Panc1 (cell line): ENCODE results near the gene MAP2. TPM values are rescaled to one million over a fixed set of nuclear protein-coding genes. Genes with fewer than 3 reads are reported as not detected.

Experiments used
- ATAC-seq: fragments of 200-7000 bp; cut with Tn5 transposase; 2 replicates; pipeline ENCODE4 v1.9.1; 2020; ENCODE audit warnings: mild to moderate bottlenecking, moderate library complexity
- BruUV-seq: library from RNA; stranded (reverse); fragments of 400-500 nt; replicated peaks from 2 replicates; lab custom pipeline; 2021; lab: Mats Ljungman, UMichigan
- CTCF ChIA-PET: fragments of 300-600 bp; sonication (Branson Sonifier 250); formaldehyde crosslinking; loops from one replicate; lab custom pipeline; 2022; ENCODE audit warnings: antibody characterized with exemption; lab: Charles Lee
- POLR2A ChIA-PET: fragments of 300-600 bp; sonication (Branson Sonifier 250); formaldehyde crosslinking; loops from one replicate; lab custom pipeline; 2022; ENCODE audit warnings: antibody characterized with exemption; lab: Charles Lee
- DNase-seq: peaks from one replicate; pipeline ENCODE4 v3.0.0-alpha.2; 2010; ENCODE audit warnings: low read depth, low spot score
- H3K27ac ChIP-seq: 2 replicates; pipeline ENCODE4 v1.5.1; 2011; ENCODE audit warnings: mild to moderate bottlenecking, low read length, inconsistent platforms
- H3K27me3 ChIP-seq: fragments of 200-500 bp; sonication (Bioruptor generic); 2 replicates; pipeline ENCODE4 v1.6.0; 2014; ENCODE audit warnings: low read length, inconsistent platforms; ENCODE audit not compliant: control insufficient read depth, insufficient read depth
- H3K36me3 ChIP-seq: fragments of 200-500 bp; sonication (Bioruptor generic); 2 replicates; pipeline ENCODE4 v1.5.1; 2014; ENCODE audit warnings: inconsistent platforms, mild to moderate bottlenecking, low read length, moderate library complexity; ENCODE audit not compliant: control insufficient read depth, insufficient read depth
- H3K4me1 ChIP-seq: 2 replicates; pipeline ENCODE4 v1.5.1; 2011; ENCODE audit warnings: inconsistent platforms, mild to moderate bottlenecking, low read length, moderate library complexity; ENCODE audit not compliant: control insufficient read depth, insufficient read depth
- H3K4me3 ChIP-seq, 2 experiments: 2 replicates each; pipeline ENCODE4 v1.5.1; 2011 to 2012; ENCODE audit warnings: low read depth in 2 of 2, low read length in 2 of 2, mild to moderate bottlenecking in 2 of 2, inconsistent platforms in 1 of 2, moderate library complexity in 1 of 2
- H3K9me3 ChIP-seq: fragments of 200-500 bp; sonication (Bioruptor generic); 2 replicates; pipeline ENCODE4 v1.5.1; 2014; ENCODE audit warnings: low read depth, mild to moderate bottlenecking, inconsistent platforms, low read length, moderate library complexity; ENCODE audit not compliant: control insufficient read depth, insufficient read depth
- CTCF ChIP-seq: fragments of 450-650 bp; IDR thresholded peaks from 2 replicates; pipeline ENCODE4 v1.5.1; 2017; ENCODE audit warnings: mild to moderate bottlenecking
- POLR2AphosphoS5 ChIP-seq: IDR thresholded peaks from 2 replicates; pipeline ENCODE4 v1.6.1; 2012; ENCODE audit warnings: mild to moderate bottlenecking, low read depth, low read length, moderate library complexity
- REST ChIP-seq, 2 experiments: IDR thresholded peaks; 2 replicates each; pipeline ENCODE4 v1.6.1; 2011 to 2012; ENCODE audit warnings: low read depth in 2 of 2, control low read depth in 1 of 2, low read length in 1 of 2, mild to moderate bottlenecking in 1 of 2, moderate library complexity in 1 of 2; ENCODE audit not compliant: insufficient read depth in 1 of 2
- SIN3A ChIP-seq: IDR thresholded peaks from 2 replicates; pipeline ENCODE4 v1.6.1; 2012; ENCODE audit warnings: low read depth, mild to moderate bottlenecking, low read length, moderate library complexity, borderline replicate concordance; ENCODE audit not compliant: insufficient read depth
- TCF7L2 ChIP-seq: IDR thresholded peaks from 2 replicates; pipeline ENCODE4 v1.6.1; 2011; ENCODE audit warnings: mild to moderate bottlenecking, low read depth, low read length, inconsistent platforms
- in situ Hi-C: cut with HindIII; loops from 2 replicates; pipeline ENCODE4 v1.10.0; 2016; ENCODE audit warnings: low sequenced_read_pairs, low pct_unique_long_range_greater_than_20kb
- intact Hi-C: fragments of 100-400 bp; cut with micrococcal nuclease; formaldehyde crosslinking; loops from one replicate; pipeline ENCODE4 v1.10.0; 2022; ENCODE audit not compliant: unreplicated experiment
- total RNA-seq: library from RNA; stranded (reverse); gene quantifications from one replicate; pipeline ENCODE4 v1.2.1, GENCODE V29; 2021; ENCODE audit not compliant: unreplicated experiment

MAP2 gene
- total RNA-seq, 1 experiment from 2014 or later = 44.9 TPM

GRCh38 chr2:209556354-209556961 lies 132.6 kb downstream of the MAP2 start:
- H3K4me3 ChIP-seq = no peak overlapping the region
- in situ Hi-C loops = no loop called here
- CTCF ChIA-PET = interaction anchor here (0.6 to 0.8 kb wide), 2 partner anchors 121 to 131 kb away, joined by 3 to 8 read pairs; no protein-coding TSS in a partner anchor
- no peaks in the 10 kb centered on the region for H3K36me3 ChIP-seq
- no peaks in the 10 kb centered on the region for H3K9me3 ChIP-seq
- intact Hi-C loops = loop anchor here (1.0 to 5.0 kb wide), 2 partner anchors 131 to 224 kb away; no protein-coding TSS in a partner anchor
- POLR2A ChIA-PET = interaction anchor here (0.7 kb wide), 1 partner anchor 1161 kb away, joined by 3 read pairs; no protein-coding TSS in a partner anchor
- DNase-seq (peak; percentile 18), ATAC-seq (peak; percentile 89)
- no peaks in the 10 kb centered on the region for H3K27me3 ChIP-seq
- no peaks in the 10 kb centered on the region for H3K4me1 ChIP-seq
- H3K27ac ChIP-seq = no peak overlapping the region
- no TSS peak for BruUV-seq
- TF ChIP-seq SIN3A (no peak), TCF7L2 (no peak), REST (IDR thresholded peaks at IDR 0.05; ENCODE audit: insufficient read depth in 1 of 2, low read depth in 2 of 2, low read length in 1 of 2) (no peak), CTCF (peak; percentile 67), POLR2AphosphoS5 (no peak)

- H3K4me1 ChIP-seq = no peaks in the 10 kb centered on the region
- no peaks in the 10 kb centered on the region for H3K9me3 ChIP-seq
- TF ChIP-seq CTCF (no peak), SIN3A (no peak), POLR2AphosphoS5 (no peak), TCF7L2 (no peak), REST (IDR thresholded peaks at IDR 0.05; ENCODE audit: insufficient read depth in 1 of 2, low read depth in 2 of 2, low read length in 1 of 2) (no peak)
- no peak overlapping the region for H3K27ac ChIP-seq
- no peak overlapping the region for H3K4me3 ChIP-seq
- H3K27me3 ChIP-seq = no peaks in the 10 kb centered on the region
- ATAC-seq = no peak
- intact Hi-C loops = loop anchor here (10.0 kb wide), 1 partner anchor 1156 kb away; the partner anchor contains the start of gene PTH2R
- POLR2A ChIA-PET = no interaction called here
- no TSS peak for BruUV-seq
- H3K36me3 ChIP-seq = no peaks in the 10 kb centered on the region
- in situ Hi-C loops = no loop called here
- no peak for DNase-seq
- CTCF ChIA-PET = no interaction called here
These were observed 137.1 kb downstream of the MAP2 start for GRCh38 chr2:209560911-209561310.
